Measurements from ENCODE around the gene SDHA.

The SDHA gene

GRCh38 chr5:306011-306805, 88.1 kb downstream of the SDHA start:
- TF ChIP-seq CTCF (IDR thresholded peaks at IDR 0.05; ENCODE audit: borderline replicate concordance, insufficient read depth, low read depth, low read length), result no peak

More at GRCh38 chr5:306011-306805, 88.1 kb downstream of the SDHA start:
- H3K4me3 ChIP-seq (ENCODE audit: low read depth, low read length), result no peak overlapping the region
